Erythroblast (primary cell): ENCODE data around the gene FEM1C.
A peak's percentile ranks its signal among the peaks of the same experiment; 100 is the strongest.

Experiments used
- DNase-seq, 2 experiments: peaks; one replicate each; lab custom pipeline; 2025; lab: John Stamatoyannopoulos, UW
- GATA1 ChIP-seq: IDR thresholded peaks from 2 replicates; pipeline ENCODE4 v1.6.1; 2011; ENCODE audit warnings: low read depth, mild to moderate bottlenecking, control low read depth, low read length, moderate library complexity
- POLR2A ChIP-seq: IDR thresholded peaks from 2 replicates; pipeline ENCODE4 v1.6.1; 2011; ENCODE audit warnings: mild to moderate bottlenecking, low read length

Gene FEM1C

DNA sequence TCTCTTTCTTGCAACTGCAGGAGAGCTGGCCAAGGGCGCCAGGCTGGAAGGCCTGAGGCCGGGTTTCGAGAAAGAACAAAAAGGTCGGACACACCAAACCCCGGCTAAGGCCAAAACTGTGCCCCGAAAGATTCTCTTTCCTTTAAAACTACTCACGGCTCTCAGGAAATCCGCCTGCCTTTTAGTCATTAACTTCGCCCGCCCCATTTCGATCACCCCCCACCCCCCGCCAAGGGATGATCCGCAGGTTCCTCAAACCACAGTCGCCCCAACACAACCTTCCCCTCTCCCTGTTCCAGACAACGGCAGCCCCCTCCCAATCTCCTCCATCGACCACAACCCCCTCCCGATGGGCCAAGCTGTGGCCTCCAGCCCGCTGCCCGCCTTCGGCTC is 536 bp downstream of the FEM1C start:
- peak; percentile 72 to 82 for DNase-seq
- TF ChIP-seq POLR2A (no peak), GATA1 (no peak)

DNA sequence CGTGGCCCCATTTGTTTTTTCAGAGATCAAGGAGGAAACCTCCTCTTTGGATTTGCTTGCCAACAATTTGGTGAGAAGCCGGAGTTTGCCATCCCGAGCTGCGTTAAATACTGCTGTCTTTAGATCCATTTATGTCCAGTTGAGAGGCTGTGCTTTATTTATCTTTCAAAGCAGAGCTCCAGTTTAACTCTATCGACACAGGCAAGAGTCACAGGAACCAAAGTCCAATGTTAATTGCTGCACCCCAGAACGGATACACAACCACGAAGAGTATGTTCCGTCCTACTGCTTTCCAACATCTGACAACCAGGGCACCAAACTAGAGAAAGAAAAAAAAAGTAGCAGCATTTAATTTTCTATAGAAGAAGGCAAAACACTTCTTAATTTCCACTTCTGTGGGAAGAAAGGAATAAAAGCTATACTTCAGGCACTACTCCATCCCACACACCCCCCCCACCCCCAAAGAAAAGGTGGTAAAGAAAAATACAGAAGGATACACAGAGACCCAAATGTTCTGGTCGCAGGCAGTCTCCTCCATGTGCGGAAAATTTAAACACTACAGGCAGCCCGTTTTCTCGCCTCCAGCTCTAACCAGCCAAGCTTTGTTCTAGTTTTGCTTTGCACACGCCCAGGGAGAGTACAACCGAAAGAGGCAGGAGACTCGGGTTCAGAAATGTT is 1.1 kb downstream of the FEM1C start:
- peak; percentile 51 to 63 for DNase-seq
- no peak for TF ChIP-seq POLR2A
- no peak for TF ChIP-seq GATA1

DNA sequence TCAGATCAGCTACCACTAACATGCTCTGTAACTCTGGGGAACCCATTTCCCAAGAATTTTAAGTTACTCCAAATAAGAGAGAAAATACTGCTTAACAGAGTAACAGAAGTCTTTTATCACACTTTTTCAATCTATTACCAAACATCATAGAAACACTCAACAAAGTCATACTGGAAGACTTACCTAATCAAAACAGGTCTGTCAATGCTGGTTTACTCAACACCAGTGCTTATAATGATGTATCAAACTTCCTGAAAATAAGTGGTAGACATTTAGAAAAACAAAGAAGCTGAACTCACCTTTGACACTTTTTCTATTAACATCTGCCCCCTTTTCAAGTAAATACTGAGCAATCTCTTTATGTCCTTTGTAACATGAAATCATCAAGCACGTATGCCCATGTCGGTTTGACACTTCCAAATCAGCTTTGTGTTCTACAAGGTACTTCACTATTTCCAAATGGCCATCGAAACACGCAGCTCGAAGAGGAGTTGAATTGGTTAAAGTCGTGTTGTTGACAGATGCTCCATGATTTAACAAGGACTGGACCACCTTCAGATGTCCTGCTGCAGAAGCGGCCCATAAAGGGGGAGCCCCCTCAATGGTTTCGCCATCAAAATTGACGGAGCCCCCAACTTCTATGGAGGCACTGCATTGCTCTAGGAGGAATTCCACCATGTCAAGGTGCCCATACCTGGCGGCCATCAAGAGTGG is 1.8 kb downstream of the FEM1C start:
- peak; percentile 29 to 50 for DNase-seq
- TF ChIP-seq GATA1 = no peak
- no peak for TF ChIP-seq POLR2A

DNA sequence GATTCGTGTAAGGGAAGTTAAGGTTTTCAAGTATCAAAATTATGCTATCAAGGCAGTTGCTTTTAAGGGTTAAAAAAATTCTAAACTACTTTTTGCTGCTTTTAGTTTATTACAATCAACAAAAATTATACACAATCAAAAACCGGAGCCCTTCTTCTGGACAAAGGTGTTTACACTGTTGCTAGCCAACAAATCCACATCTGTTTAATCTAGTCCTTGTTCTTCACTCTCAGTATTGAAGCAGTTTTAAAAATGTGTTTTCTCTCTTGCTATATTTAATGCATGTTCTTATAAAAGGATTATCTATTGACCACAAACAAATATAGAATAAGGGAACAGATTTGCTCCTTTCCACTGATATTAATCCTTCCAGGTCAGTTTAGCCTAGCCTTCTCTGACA is 2.5 kb downstream of the FEM1C start:
- peak; percentile 8 to 32 for DNase-seq
- no peak for TF ChIP-seq POLR2A
- no peak for TF ChIP-seq GATA1

DNA sequence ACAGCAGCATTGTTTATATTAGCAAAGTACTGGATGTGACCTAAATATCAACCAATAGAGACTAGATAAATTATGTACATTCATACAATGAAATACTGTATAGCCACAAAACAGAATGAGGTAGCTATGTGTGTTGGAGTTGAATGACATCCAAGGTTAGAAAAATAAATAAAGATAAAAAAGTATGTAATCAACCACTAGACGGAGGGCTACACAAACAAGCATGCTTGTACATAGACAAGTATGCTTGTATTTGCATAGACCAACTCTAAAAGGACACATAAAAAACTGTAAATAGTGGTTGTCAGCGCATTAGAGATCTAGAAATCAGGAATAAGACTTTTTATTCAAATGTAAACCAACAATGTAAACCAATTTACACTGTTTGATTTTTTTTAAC is 3.0 kb downstream of the FEM1C start:
- DNase-seq = peak; percentile 22 to 28
- TF ChIP-seq POLR2A = no peak
- no peak for TF ChIP-seq GATA1

DNA sequence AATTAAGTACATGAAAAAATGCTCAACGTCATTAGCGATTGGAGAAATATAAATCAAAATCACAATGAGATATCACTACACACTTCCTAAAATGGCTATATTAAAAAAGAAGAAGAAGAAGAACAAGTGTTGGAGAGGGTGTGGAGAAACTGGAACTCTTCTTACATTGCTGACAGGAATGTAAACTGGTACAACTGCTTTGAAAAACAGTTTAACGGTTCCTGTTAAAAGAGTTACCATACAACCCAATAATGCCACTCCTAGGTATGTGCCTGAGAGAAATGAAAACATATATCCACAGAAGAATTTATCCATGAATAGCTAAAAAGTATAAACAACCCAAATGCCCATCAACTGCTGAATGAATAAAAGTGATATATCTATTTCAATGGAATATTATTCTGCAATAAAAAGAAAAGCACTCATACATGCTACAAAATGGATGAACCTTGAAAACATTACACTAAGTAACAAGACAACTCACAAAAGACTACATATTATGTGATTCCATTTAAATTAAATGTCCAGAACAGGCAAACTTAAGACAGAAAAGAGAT is 9.0 kb downstream of the FEM1C start:
- TF ChIP-seq POLR2A (no peak), GATA1 (no peak)
- no peak for DNase-seq

DNA sequence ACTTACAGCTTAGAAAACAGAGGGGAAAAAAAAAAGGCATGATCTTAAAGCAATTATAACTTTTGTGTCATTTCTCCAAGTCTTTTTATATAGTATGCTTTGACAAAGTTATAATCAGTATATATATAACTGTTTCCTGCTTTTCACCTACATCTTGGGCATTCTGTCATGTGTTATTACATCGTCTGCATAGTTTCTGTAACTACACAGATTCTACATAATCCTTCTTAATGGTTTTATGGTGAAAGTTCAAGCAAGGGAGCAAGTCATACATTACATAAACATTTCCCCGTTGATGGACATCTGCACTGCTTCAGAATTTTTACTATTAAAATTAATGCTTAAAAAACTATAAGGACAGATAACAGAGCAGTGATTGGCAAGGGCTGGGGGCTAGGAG is 12.1 kb downstream of the FEM1C start:
- DNase-seq = no peak
- no peak for TF ChIP-seq POLR2A
- no peak for TF ChIP-seq GATA1

DNA sequence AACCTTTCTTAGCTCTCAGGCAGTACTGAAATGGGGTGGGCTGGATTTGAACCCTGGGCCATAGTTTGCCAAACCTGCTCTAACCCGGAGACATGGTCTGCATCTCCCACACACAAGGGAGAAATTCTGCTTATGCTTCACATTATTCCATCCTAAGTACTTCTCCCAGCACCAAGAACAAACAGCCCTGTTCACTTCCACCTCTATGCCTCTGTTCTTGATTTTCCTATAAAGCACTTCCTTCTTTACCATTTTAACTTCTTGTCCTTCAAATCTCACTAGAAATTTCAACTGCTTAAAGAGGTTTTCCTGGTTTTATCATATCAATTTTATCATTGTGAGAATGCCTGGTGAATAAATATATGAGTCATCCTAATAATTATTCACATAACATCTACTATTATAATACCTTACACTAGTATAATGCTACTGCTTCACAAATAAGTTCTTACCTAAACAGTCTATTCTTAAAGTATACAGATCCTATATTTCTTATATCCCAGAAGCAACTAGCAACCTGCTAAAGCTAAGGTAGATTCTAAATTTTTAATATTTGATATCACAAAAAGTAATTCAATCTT is 12.7 kb downstream of the FEM1C start:
- no peak for TF ChIP-seq GATA1
- TF ChIP-seq POLR2A = no peak
- no peak for DNase-seq

DNA sequence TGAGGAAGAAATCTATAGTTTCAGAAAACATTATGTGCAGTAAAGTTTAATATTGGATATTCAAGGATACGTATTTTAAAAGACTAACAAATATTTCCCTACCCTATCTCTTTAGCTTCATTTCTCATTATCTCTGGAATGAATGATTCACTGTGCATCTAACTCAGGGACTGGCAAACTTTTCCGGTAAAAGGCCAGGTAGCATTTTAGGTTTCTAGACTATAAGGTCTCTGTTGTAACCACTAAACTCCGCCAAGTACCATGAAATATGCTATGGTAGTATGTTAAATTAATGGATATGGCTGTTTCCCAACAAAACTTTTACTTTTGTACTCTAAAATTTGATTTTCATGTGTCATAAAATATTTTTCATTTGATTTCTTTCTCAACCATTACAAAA is 13.2 kb downstream of the FEM1C start:
- DNase-seq = no peak
- TF ChIP-seq POLR2A = no peak
- TF ChIP-seq GATA1 = no peak

DNA sequence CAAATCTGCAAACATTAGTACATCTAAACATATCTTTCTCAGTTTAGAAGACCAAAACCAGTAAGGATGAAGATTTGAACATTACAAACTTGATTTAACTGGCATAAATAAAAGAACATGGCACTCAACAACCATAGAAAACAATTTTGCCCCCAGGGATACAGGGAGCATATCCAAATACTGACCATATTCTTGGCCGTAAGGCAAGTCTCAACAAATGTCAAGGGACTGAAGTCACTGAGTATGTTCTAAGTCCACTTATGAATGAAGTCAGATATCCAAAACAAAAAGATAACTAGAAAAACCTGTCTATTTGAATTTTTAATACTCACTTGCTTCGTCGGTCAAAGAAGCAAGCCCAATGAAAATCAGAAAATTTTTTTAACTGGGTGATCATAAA is 14.1 kb downstream of the FEM1C start:
- TF ChIP-seq POLR2A (no peak), GATA1 (no peak)
- DNase-seq = no peak

DNA sequence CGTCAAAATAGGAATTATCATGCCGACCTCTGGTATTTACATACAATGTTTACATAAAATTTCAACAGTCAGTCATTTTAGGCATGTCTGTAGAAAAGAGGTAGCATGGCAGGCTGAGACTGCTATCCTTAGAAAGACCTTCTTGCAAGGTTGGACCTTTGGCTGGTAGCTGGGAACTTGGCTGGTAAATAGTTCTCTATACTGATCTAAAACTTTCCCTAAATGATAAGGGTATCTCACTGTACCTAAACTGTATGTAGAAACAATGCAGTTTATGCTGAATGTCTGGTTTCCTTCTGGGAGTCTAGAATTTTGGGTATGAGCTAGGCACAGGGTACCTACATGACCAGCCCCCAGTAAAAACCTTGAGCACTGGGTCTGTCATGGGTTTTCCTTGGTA is 18.0 kb downstream of the FEM1C start:
- DNase-seq = no peak
- TF ChIP-seq GATA1 (no peak), POLR2A (no peak)

DNA sequence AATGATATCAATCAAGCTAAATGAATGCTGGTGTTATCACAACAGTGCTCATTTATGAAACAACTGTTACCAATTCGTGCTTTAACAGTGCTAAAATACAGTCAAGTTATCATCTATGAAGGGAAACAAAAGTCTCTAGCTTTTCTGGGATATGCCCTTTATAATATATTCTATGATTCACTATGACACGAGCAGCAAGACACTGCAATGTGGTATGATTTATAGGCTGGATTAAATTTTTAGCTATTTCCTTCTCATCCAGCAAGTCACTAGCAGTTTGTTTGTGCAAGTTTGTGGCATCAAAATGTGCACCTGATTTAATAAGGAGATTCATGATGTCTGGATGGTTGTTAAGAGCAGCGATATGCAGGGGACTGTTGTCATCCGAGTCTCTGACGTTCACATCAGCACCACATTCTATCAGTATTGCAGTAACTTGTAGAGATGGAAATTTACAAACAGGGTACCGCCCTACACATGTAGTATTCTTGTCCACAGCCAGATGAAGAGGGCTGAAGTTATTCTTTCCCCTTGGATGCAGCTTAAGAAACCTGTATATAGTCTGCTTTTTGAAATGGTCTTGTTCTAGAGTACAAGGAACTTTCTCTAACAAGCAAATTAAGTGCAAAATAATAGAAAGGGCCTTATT is 20.3 kb downstream of the FEM1C start:
- no peak for DNase-seq
- TF ChIP-seq GATA1 (no peak), POLR2A (no peak)

DNA sequence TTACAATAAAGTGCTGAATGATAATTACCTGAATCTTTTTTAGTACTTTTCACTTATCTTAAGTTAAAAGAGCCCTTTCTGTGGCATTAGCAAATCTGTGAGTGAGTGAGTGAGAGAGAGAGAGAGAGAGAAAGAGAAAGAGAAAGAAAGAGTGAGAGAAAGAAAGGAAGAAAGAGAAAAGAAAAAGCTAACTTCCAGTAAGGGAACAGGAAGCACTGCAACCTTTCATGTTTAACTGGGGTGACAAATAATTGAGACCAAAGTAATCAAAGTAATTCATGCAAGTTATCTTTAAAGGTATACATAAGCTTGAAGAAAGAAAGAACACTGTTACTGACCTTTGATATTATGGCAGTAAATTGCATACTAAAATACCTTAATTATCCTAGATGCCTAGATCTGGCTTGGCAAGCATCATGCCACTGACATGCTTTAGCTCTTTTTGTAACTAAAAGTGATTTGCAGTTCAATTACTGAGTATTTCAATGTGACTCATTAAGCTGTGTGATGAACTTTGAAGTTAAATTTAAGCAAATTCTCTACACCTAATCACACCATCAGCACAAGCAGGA is 21.7 kb downstream of the FEM1C start:
- TF ChIP-seq GATA1 (no peak), POLR2A (no peak)
- no peak for DNase-seq

DNA sequence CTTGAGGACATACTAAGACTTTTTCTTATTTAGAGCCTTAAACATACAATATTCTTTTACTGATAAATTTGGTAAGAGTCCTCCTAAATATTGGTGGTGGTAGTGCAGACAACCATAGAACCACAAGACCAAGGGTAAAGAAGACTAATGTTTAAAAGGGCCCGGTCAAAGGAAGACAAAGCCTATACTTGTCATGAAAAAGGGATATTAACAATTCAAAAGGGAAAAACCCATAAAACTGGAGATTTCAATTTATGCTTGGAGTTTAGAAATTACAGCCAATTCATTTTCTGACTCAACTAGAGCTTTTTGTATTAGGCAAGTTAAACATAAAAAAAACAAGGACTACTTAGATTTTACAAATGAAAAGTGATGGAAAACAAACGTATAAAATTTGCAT is 24.4 kb downstream of the FEM1C start:
- TF ChIP-seq POLR2A = no peak
- DNase-seq = no peak
